Muscle layer of duodenum (tissue), 2 donors: Measurements from ENCODE around the gene PKMYT1.

Experiments
- H3K27ac ChIP-seq: one replicate; pipeline ENCODE4 v1.7.0; 2013; ENCODE audit warnings: mild to moderate bottlenecking, low read length
- H3K27me3 ChIP-seq: one replicate; pipeline ENCODE4 v1.7.0; 2013; ENCODE audit warnings: low read depth, mild to moderate bottlenecking, control low read depth, low read length
- H3K36me3 ChIP-seq, 2 donors: one replicate each; pipeline ENCODE4 v1.7.0; 2013; ENCODE audit warnings: low read length in 2 of 2, control low read depth in 1 of 2, mild to moderate bottlenecking in 1 of 2; ENCODE audit not compliant: insufficient read depth in 2 of 2, control insufficient read depth in 1 of 2
- H3K4me1 ChIP-seq, 2 donors: one replicate each; pipeline ENCODE4 v1.7.0; 2013; ENCODE audit warnings: low read length in 2 of 2, mild to moderate bottlenecking in 2 of 2, control low read depth in 1 of 2, moderate library complexity in 1 of 2; ENCODE audit not compliant: insufficient read depth in 2 of 2, control insufficient read depth in 1 of 2
- H3K4me3 ChIP-seq, 2 donors: one replicate each; pipeline ENCODE4 v1.7.0; 2013; ENCODE audit warnings: low read length in 2 of 2, low read depth in 1 of 2, mild to moderate bottlenecking in 1 of 2
- H3K9me3 ChIP-seq, 2 donors: one replicate each; pipeline ENCODE4 v1.7.0; 2013; ENCODE audit warnings: low read length in 2 of 2, control low read depth in 1 of 2, mild to moderate bottlenecking in 1 of 2; ENCODE audit not compliant: control insufficient read depth in 1 of 2
- donor health status: healthy.

Gene PKMYT1

GRCh38 chr16:3015865-3016521, 35.7 kb upstream of the PKMYT1 start:
- Histone ChIP-seq H3K36me3 (peaks cover 0 to 6% of the 10 kb centered on the region in 2 donors), H3K4me1 (peaks cover 0 to 12% of the 10 kb centered on the region in 2 donors)

GRCh38 chr16:3014971-3015370, 34.7 kb upstream of the PKMYT1 start:
- Histone ChIP-seq H3K9me3 (no peaks in the 10 kb centered on the region), H3K27ac (no peak overlapping the region), H3K27me3 (peaks cover 28% of the 10 kb centered on the region), H3K4me1 (peaks cover 0 to 12% of the 10 kb centered on the region in 2 donors), H3K4me3 (no peak overlapping the region), H3K36me3 (no peaks in the 10 kb centered on the region)

More at GRCh38 chr16:3015865-3016521, 35.7 kb upstream of the PKMYT1 start:
- H3K9me3 ChIP-seq, result no peaks in the 10 kb centered on the region
- peaks cover 28% of the 10 kb centered on the region for H3K27me3 ChIP-seq
- H3K27ac ChIP-seq, result no peak overlapping the region
- no peak overlapping the region for H3K4me3 ChIP-seq

- no peak overlapping the region for H3K27ac ChIP-seq
- peaks cover 28% of the 10 kb centered on the region for H3K27me3 ChIP-seq
- H3K4me1 ChIP-seq, result peaks cover 0 to 8% of the 10 kb centered on the region in 2 donors
- H3K9me3 ChIP-seq, result no peaks in the 10 kb centered on the region
- no peaks in the 10 kb centered on the region for H3K36me3 ChIP-seq
- no peak overlapping the region for H3K4me3 ChIP-seq
These were observed 33.9 kb upstream of the PKMYT1 start for GRCh38 chr16:3013998-3014690.

- H3K27me3 ChIP-seq, result peaks cover 28% of the 10 kb centered on the region
- H3K4me3 ChIP-seq, result no peak overlapping the region
- no peak overlapping the region for H3K27ac ChIP-seq
- H3K36me3 ChIP-seq, result no peaks in the 10 kb centered on the region
- H3K4me1 ChIP-seq, result peaks cover 0 to 12% of the 10 kb centered on the region in 2 donors
- H3K9me3 ChIP-seq, result no peaks in the 10 kb centered on the region
These were observed 33.3 kb upstream of the PKMYT1 start for GRCh38 chr16:3013491-3013951.

GRCh38 chr16:3012828-3013420, 32.7 kb upstream of the PKMYT1 start, which contains the start of gene CLDN9:
Gene CLDN9 (plus strand): TSS chr16:3012923. CDS start chr16:3013363, 440 bp downstream.
- Histone ChIP-seq H3K27ac (no peak within 1 kb of the TSS), H3K4me1 (peaks cover 5 to 7% of the 10 kb centered on the region in 2 donors), H3K27me3 (peaks cover 24% of the 10 kb centered on the region), H3K36me3 (no peaks in the 10 kb centered on the region), H3K9me3 (no peaks in the 10 kb centered on the region), H3K4me3 (no peak within 1 kb of the TSS)

- Histone ChIP-seq H3K4me3 (no peak overlapping the region), H3K9me3 (no peaks in the 10 kb centered on the region)
These were observed 32.0 kb upstream of the PKMYT1 start for GRCh38 chr16:3012246-3012645.

DNA sequence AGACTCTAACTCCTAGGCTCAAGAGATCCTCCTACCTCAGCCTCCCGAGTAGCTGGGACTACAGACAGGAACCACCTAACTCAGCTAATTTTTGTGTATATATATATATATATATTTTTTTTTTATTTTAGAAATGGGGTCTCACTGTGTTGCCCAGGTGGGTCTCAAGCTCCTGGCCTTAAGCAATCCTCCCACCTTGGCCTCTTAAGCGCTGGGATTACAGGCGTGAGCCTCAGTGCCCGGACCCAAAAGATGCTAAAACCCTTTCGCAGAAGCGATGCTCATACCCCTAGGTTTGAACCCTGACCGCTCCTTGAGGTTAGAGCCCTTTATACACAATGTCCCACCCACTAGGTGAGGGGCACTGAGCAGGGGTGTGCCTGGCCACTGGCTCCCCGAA, 30.3 kb upstream of the PKMYT1 start:
- H3K4me1 ChIP-seq, result peaks cover 3 to 5% of the 10 kb centered on the region in 2 donors
- H3K27ac ChIP-seq, result no peak overlapping the region
- H3K4me3 ChIP-seq, result no peak overlapping the region
- no peaks in the 10 kb centered on the region for H3K36me3 ChIP-seq
- H3K27me3 ChIP-seq, result peaks cover 16% of the 10 kb centered on the region
- no peaks in the 10 kb centered on the region for H3K9me3 ChIP-seq

More at GRCh38 chr16:3012246-3012645, 32.0 kb upstream of the PKMYT1 start:
- H3K27me3 ChIP-seq, result peaks cover 18% of the 10 kb centered on the region
- H3K36me3 ChIP-seq, result no peaks in the 10 kb centered on the region
- H3K27ac ChIP-seq, result no peak overlapping the region
- H3K4me1 ChIP-seq, result peaks cover 3 to 5% of the 10 kb centered on the region in 2 donors

- Histone ChIP-seq H3K27me3 (peaks cover 16% of the 10 kb centered on the region), H3K4me1 (peaks cover 5% of the 10 kb centered on the region in 2 donors), H3K4me3 (no peak overlapping the region), H3K36me3 (no peaks in the 10 kb centered on the region), H3K27ac (no peak overlapping the region), H3K9me3 (no peaks in the 10 kb centered on the region)
These were observed 29.5 kb upstream of the PKMYT1 start for GRCh38 chr16:3009568-3010390.

DNA sequence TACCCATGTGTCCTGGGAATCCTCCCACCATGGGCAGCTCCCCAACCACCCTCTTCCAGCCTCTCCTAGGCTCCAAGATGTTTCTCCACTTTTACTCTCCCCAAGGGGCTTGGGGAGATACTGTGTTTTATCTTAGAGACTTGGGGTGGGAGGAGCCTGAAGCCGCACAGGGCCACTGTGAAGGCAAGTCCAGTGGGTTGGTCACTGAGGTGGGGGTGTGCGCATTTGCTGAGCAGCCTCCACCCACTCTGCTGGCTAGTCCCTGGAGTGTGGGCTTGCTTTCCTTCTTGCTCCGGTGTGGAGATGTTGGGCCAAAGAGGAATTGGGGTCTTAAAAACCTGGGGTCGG, 28.4 kb upstream of the PKMYT1 start:
- H3K4me1 ChIP-seq, result peaks cover 5 to 7% of the 10 kb centered on the region in 2 donors
- no peak overlapping the region for H3K4me3 ChIP-seq
- peak overlapping the region; percentile 74 for H3K27ac ChIP-seq
- H3K36me3 ChIP-seq, result no peaks in the 10 kb centered on the region
- H3K27me3 ChIP-seq, result peaks cover 16% of the 10 kb centered on the region
- no peaks in the 10 kb centered on the region for H3K9me3 ChIP-seq

- peak overlapping the region; percentile 9 to 28 for H3K4me3 ChIP-seq
- peak overlapping the region; percentile 74 for H3K27ac ChIP-seq
- peaks cover 15% of the 10 kb centered on the region for H3K27me3 ChIP-seq
- H3K36me3 ChIP-seq, result no peaks in the 10 kb centered on the region
- H3K4me1 ChIP-seq, result peaks cover 5 to 7% of the 10 kb centered on the region in 2 donors
- H3K9me3 ChIP-seq, result no peaks in the 10 kb centered on the region
These were observed 27.9 kb upstream of the PKMYT1 start for GRCh38 chr16:3007957-3008689.
